HepG2 (cell line): ENCODE data around the gene DYNLL2.

ENCODE experiments used
- HOXA5 ChIP-seq: sonication (generic); formaldehyde crosslinking; IDR thresholded peaks from 2 replicates; pipeline ENCODE4 v1.4.0; 2020; ENCODE audit warnings: missing genetic modification reagents
- POLR2G ChIP-seq: fragments of 200-400 bp; formaldehyde crosslinking; IDR thresholded peaks from 2 replicates; pipeline ENCODE4 v1.6.1; 2018; ENCODE audit warnings: mild to moderate bottlenecking, low read depth, low read length, moderate library complexity
- YY1 ChIP-seq: IDR thresholded peaks from 2 replicates; pipeline ENCODE4 v1.6.1; 2011; ENCODE audit warnings: low read length, low read depth, moderate library complexity, mild to moderate bottlenecking; ENCODE audit not compliant: insufficient read depth, insufficient replicate concordance
- ZBTB33 ChIP-seq: sonication (generic); formaldehyde crosslinking; IDR thresholded peaks from 2 replicates; pipeline ENCODE4 v1.4.0; 2020; ENCODE audit warnings: missing genetic modification reagents
- ZKSCAN1 ChIP-seq: fragments of 150-350 bp; IDR thresholded peaks from 2 replicates; pipeline ENCODE4 v1.6.1; 2014; ENCODE audit warnings: low read length
- TF ChIP-seq, protein P1 (sequence below): sonication (generic); formaldehyde crosslinking; IDR thresholded peaks from 2 replicates; pipeline ENCODE4 v1.5.0; 2020; ENCODE audit warnings: mild to moderate bottlenecking, missing genetic modification reagents, moderate library complexity

DNA sequence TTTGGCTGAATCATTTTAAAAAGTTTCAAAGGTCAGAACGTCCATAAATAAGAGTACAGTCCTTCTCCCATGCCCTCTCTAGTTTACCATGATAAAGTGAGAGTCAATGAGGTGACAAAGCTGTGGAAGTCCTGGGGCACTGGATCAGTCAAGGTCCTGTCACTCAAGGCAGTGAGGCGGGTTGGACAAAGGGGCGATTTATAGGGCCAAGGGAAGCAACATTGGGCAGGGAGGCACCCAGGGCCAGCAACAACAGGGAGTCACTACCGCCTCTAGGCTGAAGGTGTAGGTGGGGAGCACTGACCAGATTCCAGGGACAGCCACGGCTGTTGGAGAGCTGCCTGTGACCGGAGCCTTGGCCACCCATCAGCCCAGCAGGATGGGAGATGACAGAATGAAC, 28.6 kb upstream of the DYNLL2 start:
- TF ChIP-seq POLR2G: no peak
- no peak for TF ChIP-seq YY1
- no peak for TF ChIP-seq HOXA5 (CRISPR knock-in tag)
- no peak for TF ChIP-seq ZBTB33 (CRISPR knock-in tag)
- TF ChIP-seq, protein P1, sequence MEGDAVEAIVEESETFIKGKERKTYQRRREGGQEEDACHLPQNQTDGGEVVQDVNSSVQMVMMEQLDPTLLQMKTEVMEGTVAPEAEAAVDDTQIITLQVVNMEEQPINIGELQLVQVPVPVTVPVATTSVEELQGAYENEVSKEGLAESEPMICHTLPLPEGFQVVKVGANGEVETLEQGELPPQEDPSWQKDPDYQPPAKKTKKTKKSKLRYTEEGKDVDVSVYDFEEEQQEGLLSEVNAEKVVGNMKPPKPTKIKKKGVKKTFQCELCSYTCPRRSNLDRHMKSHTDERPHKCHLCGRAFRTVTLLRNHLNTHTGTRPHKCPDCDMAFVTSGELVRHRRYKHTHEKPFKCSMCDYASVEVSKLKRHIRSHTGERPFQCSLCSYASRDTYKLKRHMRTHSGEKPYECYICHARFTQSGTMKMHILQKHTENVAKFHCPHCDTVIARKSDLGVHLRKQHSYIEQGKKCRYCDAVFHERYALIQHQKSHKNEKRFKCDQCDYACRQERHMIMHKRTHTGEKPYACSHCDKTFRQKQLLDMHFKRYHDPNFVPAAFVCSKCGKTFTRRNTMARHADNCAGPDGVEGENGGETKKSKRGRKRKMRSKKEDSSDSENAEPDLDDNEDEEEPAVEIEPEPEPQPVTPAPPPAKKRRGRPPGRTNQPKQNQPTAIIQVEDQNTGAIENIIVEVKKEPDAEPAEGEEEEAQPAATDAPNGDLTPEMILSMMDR: no peak
- no peak for TF ChIP-seq ZKSCAN1
